GM18867 (cell line): ENCODE data around the gene RMDN2.
"Not testable (repeated sequence)": the region's sequence is repeated elsewhere in the genome, so short reads cannot be mapped to it uniquely, and the experiment has no call there.

Source experiments
- ATAC-seq: cut with Tn5 transposase; IDR thresholded peaks from one replicate; pipeline ENCODE4 v1.9.1; 2021; ENCODE audit warnings: mild to moderate bottlenecking, moderate library complexity; ENCODE audit not compliant: unreplicated experiment

RMDN2 gene

GRCh38 chr2:37930392-37930791 lies 5.3 kb downstream of the RMDN2 start:
- ATAC-seq = not testable (repeated sequence)

- not testable (repeated sequence) for ATAC-seq
Observed at GRCh38 chr2:37932873-37933272, 7.8 kb downstream of the RMDN2 start.

GRCh38 chr2:37934591-37935513 lies 9.8 kb downstream of the RMDN2 start:
- ATAC-seq = peak; percentile 90

- ATAC-seq = not testable (repeated sequence)
Observed at GRCh38 chr2:37937568-37937967, 12.5 kb downstream of the RMDN2 start.

- ATAC-seq = not testable (repeated sequence)
Observed at GRCh38 chr2:37941267-37941666, 16.2 kb downstream of the RMDN2 start.

- no peak for ATAC-seq
Observed at GRCh38 chr2:37944268-37944667, 19.2 kb downstream of the RMDN2 start.

- ATAC-seq = no peak
Observed at GRCh38 chr2:37947306-37947705, 22.2 kb downstream of the RMDN2 start.

- not testable (repeated sequence) for ATAC-seq
Observed at GRCh38 chr2:37962018-37962739, 37.1 kb downstream of the RMDN2 start.

- not testable (repeated sequence) for ATAC-seq
Observed at GRCh38 chr2:37962740-37963121, 37.6 kb downstream of the RMDN2 start.

- ATAC-seq = not testable (repeated sequence)
Observed at GRCh38 chr2:37963901-37964300, 38.8 kb downstream of the RMDN2 start.

GRCh38 chr2:37966326-37966725 lies 41.2 kb downstream of the RMDN2 start:
- no peak for ATAC-seq

GRCh38 chr2:37969731-37970130 lies 44.6 kb downstream of the RMDN2 start:
- no peak for ATAC-seq

GRCh38 chr2:37971971-37972370 lies 46.9 kb downstream of the RMDN2 start:
- no peak for ATAC-seq

- no peak for ATAC-seq
Observed at GRCh38 chr2:37973615-37974353, 48.7 kb downstream of the RMDN2 start.

- ATAC-seq = no peak
Observed at GRCh38 chr2:37975808-37976207, 50.7 kb downstream of the RMDN2 start.

GRCh38 chr2:37976411-37976810 lies 51.3 kb downstream of the RMDN2 start:
- ATAC-seq = no peak

- no peak for ATAC-seq
Observed at GRCh38 chr2:37982147-37982582, 57.1 kb downstream of the RMDN2 start.

- no peak for ATAC-seq
Observed at GRCh38 chr2:37982847-37983246, 57.8 kb downstream of the RMDN2 start.

- no peak for ATAC-seq
Observed at GRCh38 chr2:37983719-37984118, 58.6 kb downstream of the RMDN2 start.

- no peak for ATAC-seq
Observed at GRCh38 chr2:37984176-37984575, 59.1 kb downstream of the RMDN2 start.

GRCh38 chr2:37984589-37984988 lies 59.5 kb downstream of the RMDN2 start:
- ATAC-seq = no peak
